A549 (cell line): Measurements from ENCODE around the gene RBPJ.

Experiments
- CTCF ChIP-seq: fragments of >200 bp; sonication (Bioruptor Twin); formaldehyde crosslinking; IDR thresholded peaks from 3 replicates; pipeline ENCODE4 v1.5.1; 2016
- ELK1 ChIP-seq: fragments of 150-350 bp; IDR thresholded peaks from 2 replicates; pipeline ENCODE4 v1.6.1; 2014; ENCODE audit warnings: low read depth, mild to moderate bottlenecking, low read length
- EP300 ChIP-seq, 2 experiments: fragments of >200 bp; sonication (Bioruptor Twin); formaldehyde crosslinking; IDR thresholded peaks; 2 replicates in 1 of 2; 3 replicates in 1 of 2; pipeline ENCODE4 v1.6.1; 2016 to 2017
- FOSL2 ChIP-seq, 2 experiments: fragments of 450-650 bp in 1 of 2; fragments of >200 bp in 1 of 2; sonication (Bioruptor Twin) in 1 of 2; formaldehyde crosslinking; IDR thresholded peaks; 2 replicates each; pipeline versions ENCODE4 v1.5.0 to v1.6.1; 2016 to 2020; ENCODE audit warnings: mild to moderate bottlenecking in 1 of 2, moderate library complexity in 1 of 2
- HDAC2 ChIP-seq: fragments of 200-600 bp; sonication (generic); IDR thresholded peaks from 2 replicates; pipeline ENCODE4 v1.6.1; 2016
- MAX ChIP-seq: IDR thresholded peaks from 2 replicates; pipeline ENCODE4 v1.6.1; 2012
- MAZ ChIP-seq: fragments of 150-350 bp; IDR thresholded peaks from 2 replicates; pipeline ENCODE4 v1.6.1; 2014; ENCODE audit warnings: antibody characterized with exemption, low read depth, low read length, borderline replicate concordance
- NPAS2 ChIP-seq: fragments of 250-450 bp; sonication (Bioruptor Pico); IDR thresholded peaks from 2 replicates; pipeline ENCODE4 v1.8.0; 2022; ENCODE audit warnings: mild to moderate bottlenecking, moderate library complexity, borderline replicate concordance
- PBX3 ChIP-seq: IDR thresholded peaks from 2 replicates; pipeline ENCODE4 v1.6.1; 2012
- POLR2A ChIP-seq: IDR thresholded peaks from 2 replicates; pipeline ENCODE4 v1.6.1; 2012; ENCODE audit warnings: mild to moderate bottlenecking, low read length
- RCOR1 ChIP-seq: fragments of 150-350 bp; IDR thresholded peaks from 2 replicates; pipeline ENCODE4 v1.6.1; 2014; ENCODE audit warnings: antibody characterized with exemption, low read length, low read depth
- REST ChIP-seq: fragments of 200-600 bp; sonication (generic); IDR thresholded peaks from 2 replicates; pipeline ENCODE4 v1.6.1; 2016; ENCODE audit warnings: antibody characterized with exemption, mild to moderate bottlenecking, moderate library complexity
- SREBF2 ChIP-seq: fragments of 450-650 bp; IDR thresholded peaks from 2 replicates; pipeline ENCODE4 v1.6.1; 2014; ENCODE audit warnings: mild to moderate bottlenecking, moderate library complexity
- USF2 ChIP-seq: fragments of 450-650 bp; IDR thresholded peaks from 2 replicates; pipeline ENCODE4 v1.6.1; 2014; ENCODE audit warnings: antibody characterized with exemption

- no peak for TF ChIP-seq POLR2A
- no peak for TF ChIP-seq CTCF
- TF ChIP-seq SREBF2, result no peak
- no peak for TF ChIP-seq MAZ
- TF ChIP-seq REST, result no peak
- TF ChIP-seq RCOR1, result no peak
- no peak for TF ChIP-seq EP300 (IDR thresholded peaks at IDR 0.05)
- TF ChIP-seq HDAC2, result no peak
- TF ChIP-seq FOSL2 (IDR thresholded peaks at IDR 0.05), result no peak
- no peak for TF ChIP-seq FOSL2 (CRISPR knock-in tag; IDR thresholded peaks at IDR 0.05)
- TF ChIP-seq MAX, result no peak
- TF ChIP-seq USF2, result no peak
- TF ChIP-seq PBX3, result no peak
- no peak for TF ChIP-seq ELK1
- no peak for TF ChIP-seq NPAS2
Observed at GRCh38 chr4:26273616-26273980, 47.2 kb upstream of the RBPJ start.
